K562 (cell line): Measurements from ENCODE around the gene COLEC12. TPM values are rescaled to one million over a fixed set of nuclear protein-coding genes. Genes with fewer than 3 reads are reported as not detected.

Experiments
- ATAC-seq: fragments of 200-7000 bp; cut with Tn5 transposase; 3 replicates; pipeline ENCODE4 v1.9.1; 2020; ENCODE audit warnings: moderate library complexity
- BruUV-seq: library from RNA; stranded (reverse); fragments of 400-500 nt; replicated peaks from 2 replicates; lab custom pipeline; 2021; lab: Mats Ljungman, UMichigan
- CTCF ChIA-PET: fragments of 300-600 bp; formaldehyde crosslinking; extraction: SDS; loops from one replicate; lab custom pipeline; 2021; ENCODE audit warnings: low intra/inter-chr PET ratio; lab: Yijun Ruan, JAX
- POLR2A ChIA-PET: fragments of 300-600, 350-650 bp; sonication (Branson Sonifier 250); formaldehyde crosslinking; extraction: SDS; loops from one replicate; lab custom pipeline; 2021; ENCODE audit warnings: antibody characterized with exemption, inconsistent platforms; lab: Yijun Ruan, JAX
- DNase-seq, 4 experiments: peaks; one replicate each; pipeline versions ENCODE4 v3.0.0 to v3.0.0-alpha.2; 2011 to 2018; ENCODE audit warnings: low spot score in 3 of 4, mixed read lengths in 3 of 4; ENCODE audit errors: extremely low read depth in 1 of 4
- FAIRE-seq: peaks from 2 replicates; lab custom pipeline; 2011; peaks lifted over from hg19 to GRCh38; lab: Jason Lieb, UNC
- H2AFZ ChIP-seq: 2 replicates; pipeline ENCODE4 v1.6.0; 2011; ENCODE audit warnings: low read depth, low read length, control low read depth, inconsistent platforms
- H3K27ac ChIP-seq: fragments of 200-600 bp; 3 replicates; pipeline ENCODE4 v1.8.0; 2011; ENCODE audit warnings: low read depth, mild to moderate bottlenecking, control low read depth, inconsistent platforms, low read length, moderate library complexity, mixed read lengths; ENCODE audit errors: extremely low read depth
- H3K27me3 ChIP-seq, 2 experiments: fragments of 300-600 bp in 1 of 2; 2 replicates in 1 of 2; 3 replicates in 1 of 2; pipeline versions ENCODE4 v1.6.0 to v1.8.0; 2011; ENCODE audit warnings: inconsistent platforms in 2 of 2, low read length in 2 of 2, mild to moderate bottlenecking in 1 of 2, mixed read lengths in 1 of 2, moderate library complexity in 1 of 2; ENCODE audit not compliant: control insufficient read depth in 2 of 2, insufficient read depth in 2 of 2
- H3K36me3 ChIP-seq: fragments of 300-600 bp; 3 replicates; pipeline ENCODE4 v1.8.0; 2011; ENCODE audit warnings: mild to moderate bottlenecking, low read length, inconsistent platforms; ENCODE audit not compliant: control insufficient read depth, insufficient read depth
- H3K4me1 ChIP-seq, 2 experiments: fragments of 200-600 bp in 1 of 2; replicated peaks in 1 of 2; 2 replicates in 1 of 2; 3 replicates in 1 of 2; pipeline versions ENCODE4 v1.5.1 to v1.8.0; 2011; ENCODE audit warnings: inconsistent platforms in 2 of 2, low read length in 2 of 2, mild to moderate bottlenecking in 1 of 2, mixed read lengths in 1 of 2, moderate library complexity in 1 of 2; ENCODE audit not compliant: control insufficient read depth in 2 of 2, insufficient read depth in 2 of 2
- H3K4me2 ChIP-seq: 2 replicates; pipeline ENCODE4 v1.6.1; 2011; ENCODE audit warnings: low read length, control low read depth, inconsistent platforms, mixed read lengths; ENCODE audit not compliant: insufficient read depth
- H3K4me3 ChIP-seq: fragments of 200-600 bp; sonication (generic), shearing (Covaris generic); 2 replicates; pipeline ENCODE4 v1.5.1; 2016; ENCODE audit warnings: control low read depth, inconsistent platforms
- H3K79me2 ChIP-seq: fragments of 200-600 bp; 3 replicates; pipeline ENCODE4 v1.8.0; 2011; ENCODE audit warnings: low read length, inconsistent platforms; ENCODE audit not compliant: control insufficient read depth, insufficient read depth
- H3K9ac ChIP-seq, 2 experiments: 2 replicates each; pipeline versions ENCODE4 v1.6.0 to v1.6.1; 2011; ENCODE audit warnings: low read depth in 2 of 2, low read length in 2 of 2, control low read depth in 1 of 2, inconsistent platforms in 1 of 2, mild to moderate bottlenecking in 1 of 2, mixed read lengths in 1 of 2; ENCODE audit not compliant: insufficient read depth in 1 of 2
- H3K9me1 ChIP-seq: one replicate; pipeline ENCODE4 v1.6.0; 2011; ENCODE audit warnings: inconsistent platforms, mild to moderate bottlenecking, low read length, moderate library complexity; ENCODE audit not compliant: control insufficient read depth, insufficient read depth
- H3K9me3 ChIP-seq: replicated peaks from 2 replicates; pipeline ENCODE4 v1.5.1; 2011; ENCODE audit warnings: low read depth, low read length, inconsistent platforms; ENCODE audit not compliant: control insufficient read depth, insufficient read depth
- H4K20me1 ChIP-seq: replicated peaks from 2 replicates; pipeline ENCODE4 v1.6.1; 2011; ENCODE audit warnings: low read length, inconsistent platforms, mixed read lengths; ENCODE audit not compliant: control insufficient read depth, insufficient read depth
- ATF1 ChIP-seq, 2 experiments: fragments of 450-650 bp in 1 of 2; IDR thresholded peaks; 2 replicates each; pipeline ENCODE4 v1.6.1; 2016; ENCODE audit warnings: missing compliant biosample characterization in 1 of 2, missing genetic modification characterization in 1 of 2
- ATF7 ChIP-seq: fragments of 450-650 bp; IDR thresholded peaks from 2 replicates; pipeline ENCODE4 v1.7.1; 2014; ENCODE audit warnings: mild to moderate bottlenecking, moderate library complexity
- CBFA2T3 ChIP-seq: fragments of 450-650 bp; IDR thresholded peaks from 2 replicates; pipeline ENCODE4 v1.6.1; 2017
- CREM ChIP-seq: IDR thresholded peaks from 2 replicates; pipeline ENCODE4 v1.6.1; 2014; ENCODE audit warnings: antibody characterized with exemption, low read depth
- FOXA3 ChIP-seq, 2 experiments: fragments of 450-650 bp in 1 of 2; sonication (generic) in 1 of 2; formaldehyde crosslinking; IDR thresholded peaks in 1 of 2; conservative IDR thresholded peaks in 1 of 2; 2 replicates each; pipeline versions ENCODE4 v1.4.0 to v1.8.0; 2020 to 2022; ENCODE audit warnings: mild to moderate bottlenecking in 2 of 2, missing genetic modification reagents in 1 of 2
- JUND ChIP-seq, 2 experiments: IDR thresholded peaks; 2 replicates in 1 of 2; 3 replicates in 1 of 2; pipeline ENCODE4 v1.6.1; 2011; ENCODE audit warnings: borderline replicate concordance in 2 of 2, low read depth in 2 of 2, low read length in 2 of 2, improper control_type of control experiment in 1 of 2, missing biosample characterization in 1 of 2, missing genetic modification characterization in 1 of 2, missing genetic modification reagents in 1 of 2
- POLR2AphosphoS2 ChIP-seq: IDR thresholded peaks from 2 replicates; pipeline ENCODE4 v1.6.1; 2012; ENCODE audit warnings: low read length, improper control_type of control experiment
- RAD51 ChIP-seq: fragments of 450-650 bp; IDR thresholded peaks from 2 replicates; pipeline ENCODE4 v1.7.1; 2016; ENCODE audit warnings: low read depth, mild to moderate bottlenecking, borderline replicate concordance
- TBL1XR1 ChIP-seq, 2 experiments: IDR thresholded peaks; 2 replicates each; pipeline ENCODE4 v1.6.1; 2012; ENCODE audit warnings: improper control_type of control experiment in 2 of 2, low read length in 2 of 2, mild to moderate bottlenecking in 1 of 2
- WGBS: fragments of 100-300 bp; shearing (Covaris generic); methylation state at CpG from one replicate; pipeline ENCODE4 v1.1.6; 2016; ENCODE audit warnings: low coverage, mixed read lengths; ENCODE audit not compliant: insufficient coverage; ENCODE audit errors: missing lambda C conversion rate; 5-methylcytosine and 5-hydroxymethylcytosine counted together
- in situ Hi-C: fragments of 300-500 bp; cut with MboI; formaldehyde crosslinking; loops from 4 replicates; pipeline ENCODE4 v1.15.0; 2018; ENCODE audit warnings: inconsistent platforms, mixed read lengths
- intact Hi-C: fragments of 100-400 bp; cut with micrococcal nuclease; formaldehyde crosslinking; loops from 2 replicates; pipeline ENCODE4 v1.14.2; 2022
- polyA plus RNA-seq, 8 experiments: library from polyadenylated mRNA; depleted of rRNA in 4 of 8; stranded (reverse) in 5 of 8; unstranded in 3 of 8; fragments of >200 nt; fragmentation: Nextera tagmentation in 2 of 8; fragmentation: Illumina TruSeq in 1 of 8; extraction: Ambion mirVana in 2 of 8; extraction: Trizol in 1 of 8; gene quantifications; 2 replicates each; pipeline versions ENCODE4 v1.2.1 to v1.2.3, GENCODE V29; 2011 to 2014; ENCODE audit warnings: inconsistent platforms in 1 of 8, missing spikeins in 1 of 8
- total RNA-seq, 7 experiments: library from RNA; depleted of rRNA in 6 of 7; stranded (reverse); fragments of >200 nt in 6 of 7; fragmentation: Illumina TruSeq in 2 of 7; extraction: Trizol in 2 of 7; gene quantifications; 2 replicates each; pipeline versions ENCODE4 v1.2.1 to v1.2.3, GENCODE V29; 2011 to 2021; ENCODE audit warnings: low replicate concordance in 1 of 7
- TF ChIP-seq, protein P1 (sequence below), 2 experiments: fragments of 450-650 bp in 1 of 2; sonication (generic) in 1 of 2; formaldehyde crosslinking in 1 of 2; IDR thresholded peaks in 1 of 2; conservative IDR thresholded peaks in 1 of 2; 2 replicates each; pipeline versions ENCODE4 v1.6.1 to v1.8.1; 2016 to 2023; ENCODE audit warnings: mild to moderate bottlenecking in 2 of 2, moderate library complexity in 2 of 2, inconsistent platforms in 1 of 2, missing genetic modification reagents in 1 of 2
- TF ChIP-seq, protein P2 (sequence below): fragments of 450-650 bp; formaldehyde crosslinking; conservative IDR thresholded peaks from 2 replicates; pipeline ENCODE4 v1.4.0; 2022; ENCODE audit warnings: mild to moderate bottlenecking, missing genetic modification characterization

The COLEC12 gene
- total and polyA plus RNA-seq, 9 of the 15 experiments (the other 6 are each of a cell fraction or from before 2014, with no cell fraction given) = 0.04 TPM; not detected in 8

DNA sequence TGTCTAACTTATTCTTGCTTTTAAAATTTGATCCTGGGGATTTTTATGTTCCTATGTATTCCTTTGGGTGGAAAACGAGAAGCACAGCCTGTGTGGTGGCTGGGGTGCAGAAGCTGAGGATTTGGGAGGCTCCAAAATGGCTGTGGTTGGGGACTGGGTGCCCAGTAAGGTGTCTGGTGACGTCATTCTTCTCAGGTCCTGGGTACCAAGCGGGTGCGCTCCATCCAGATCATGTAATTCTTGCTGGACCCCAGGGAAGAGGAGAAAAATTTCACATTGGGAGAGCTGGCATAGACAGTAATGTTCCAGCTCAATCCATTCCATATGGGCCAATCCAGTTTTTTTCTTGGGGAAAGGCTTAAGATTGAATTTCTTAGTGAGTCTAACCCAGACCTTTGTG lies 171.6 kb downstream of the COLEC12 start:
- Histone ChIP-seq H3K9ac (no peak overlapping the region), H3K27ac (no peak overlapping the region), H2AFZ (no peak overlapping the region), H4K20me1 (no peaks in the 10 kb centered on the region), H3K9me3 (no peaks in the 10 kb centered on the region), H3K4me3 (no peak overlapping the region), H3K4me2 (no peak overlapping the region), H3K36me3 (no peaks in the 10 kb centered on the region), H3K9me1 (no peaks in the 10 kb centered on the region), H3K4me1 (no peaks in the 10 kb centered on the region; a peak in 1 of 5 replicates), H3K79me2 (no peaks in the 10 kb centered on the region), H3K27me3 (peaks cover 29 to 61% of the 10 kb centered on the region in 2 experiments)
- intact Hi-C loops = no loop called here
- no TSS peak for BruUV-seq
- TF ChIP-seq POLR2AphosphoS2 = no peak
- TF ChIP-seq, protein P1, sequence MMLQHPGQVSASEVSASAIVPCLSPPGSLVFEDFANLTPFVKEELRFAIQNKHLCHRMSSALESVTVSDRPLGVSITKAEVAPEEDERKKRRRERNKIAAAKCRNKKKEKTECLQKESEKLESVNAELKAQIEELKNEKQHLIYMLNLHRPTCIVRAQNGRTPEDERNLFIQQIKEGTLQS (IDR thresholded peaks at IDR 0.05) = peak; percentile 80
- TF ChIP-seq, protein P1 (CRISPR knock-in tag; conservative IDR thresholded peaks at IDR 0.05) = no peak
- no peak for TF ChIP-seq TBL1XR1 (IDR thresholded peaks at IDR 0.05; ENCODE audit: low read length in 2 of 2)
- peak; percentile 69; the same call in 1 of the 2 replicates for TF ChIP-seq ATF7
- no peak for TF ChIP-seq CBFA2T3
- TF ChIP-seq RAD51 = no peak
- no peak for TF ChIP-seq FOXA3 (CRISPR knock-in tag; conservative IDR thresholded peaks at IDR 0.05 in 1 of 2, IDR thresholded peaks at IDR 0.05 in 1 of 2)
- 0 out of 2 replicates have a peak, but pooled peaks have one; percentile 25 for TF ChIP-seq CREM
- TF ChIP-seq ATF1 (CRISPR knock-in tag; IDR thresholded peaks at IDR 0.05) = no peak
- peak; percentile 51 for TF ChIP-seq ATF1 (tag; IDR thresholded peaks at IDR 0.05)
- TF ChIP-seq JUND (IDR thresholded peaks at IDR 0.05; ENCODE audit: borderline replicate concordance, low read depth, low read length) = no peak
- peak; percentile 17; the same call in 1 of the 3 replicates for TF ChIP-seq JUND (tag; IDR thresholded peaks at IDR 0.05; ENCODE audit: borderline replicate concordance, low read depth, low read length)
- TF ChIP-seq, protein P2, sequence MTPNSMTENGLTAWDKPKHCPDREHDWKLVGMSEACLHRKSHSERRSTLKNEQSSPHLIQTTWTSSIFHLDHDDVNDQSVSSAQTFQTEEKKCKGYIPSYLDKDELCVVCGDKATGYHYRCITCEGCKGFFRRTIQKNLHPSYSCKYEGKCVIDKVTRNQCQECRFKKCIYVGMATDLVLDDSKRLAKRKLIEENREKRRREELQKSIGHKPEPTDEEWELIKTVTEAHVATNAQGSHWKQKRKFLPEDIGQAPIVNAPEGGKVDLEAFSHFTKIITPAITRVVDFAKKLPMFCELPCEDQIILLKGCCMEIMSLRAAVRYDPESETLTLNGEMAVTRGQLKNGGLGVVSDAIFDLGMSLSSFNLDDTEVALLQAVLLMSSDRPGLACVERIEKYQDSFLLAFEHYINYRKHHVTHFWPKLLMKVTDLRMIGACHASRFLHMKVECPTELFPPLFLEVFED (CRISPR knock-in tag) = no peak
- ATAC-seq = no peak
- ChIA-PET CTCF (no interaction called here), POLR2A (interaction anchor here (0.7 to 1.2 kb wide), 5 partner anchors 12 to 299 kb away, joined by 3 to 4 read pairs (median 4); no protein-coding TSS in a partner anchor)
- WGBS = 2% methylated on average over 4 of the region's 4 CpGs
- in situ Hi-C loops = no loop called here
- DNase-seq = no peak
- no peak for FAIRE-seq
